ENCODE measurements around the gene HTRA1.

Gene HTRA1

GRCh38 chr10:122521011-122521410 is 59.7 kb downstream of the HTRA1 start:
- no peak for DNase-seq

GRCh38 chr10:122524811-122525210 is 63.5 kb downstream of the HTRA1 start:
- DNase-seq: no peak

GRCh38 chr10:122525788-122526187 is 64.4 kb downstream of the HTRA1 start:
- DNase-seq: peak in 1 of 6 experiments; percentile 1

GRCh38 chr10:122526892-122527291 is 65.5 kb downstream of the HTRA1 start:
- no peak for DNase-seq

GRCh38 chr10:122530177-122530576 is 68.8 kb downstream of the HTRA1 start:
- no peak for DNase-seq

GRCh38 chr10:122531261-122531660 is 69.9 kb downstream of the HTRA1 start:
- DNase-seq: no peak

- no peak for DNase-seq
Observed at GRCh38 chr10:122531939-122532338, 70.6 kb downstream of the HTRA1 start.

- no peak for DNase-seq
Observed at GRCh38 chr10:122532601-122533296, 71.4 kb downstream of the HTRA1 start.

- DNase-seq: no peak
Observed at GRCh38 chr10:122537545-122537944, 76.2 kb downstream of the HTRA1 start.

- peak in 2 of 6 experiments; percentile 5 to 9 for DNase-seq
Observed at GRCh38 chr10:122541541-122542002, 80.2 kb downstream of the HTRA1 start.

GRCh38 chr10:122543676-122544445 is 82.5 kb downstream of the HTRA1 start:
- no peak for DNase-seq

GRCh38 chr10:122544493-122544892 is 83.1 kb downstream of the HTRA1 start:
- DNase-seq: no peak

- no peak for DNase-seq
Observed at GRCh38 chr10:122546242-122546641, 84.9 kb downstream of the HTRA1 start.

- no peak for DNase-seq
Observed at GRCh38 chr10:122548407-122549085, 87.2 kb downstream of the HTRA1 start.

GRCh38 chr10:122549636-122550035 is 88.3 kb downstream of the HTRA1 start:
- DNase-seq: no peak

GRCh38 chr10:122550427-122550826 is 89.1 kb downstream of the HTRA1 start:
- DNase-seq: no peak

- DNase-seq: peak in 1 of 6 experiments; percentile 33
Observed at GRCh38 chr10:122550983-122551382, 89.6 kb downstream of the HTRA1 start.

GRCh38 chr10:122551450-122551849 is 90.1 kb downstream of the HTRA1 start:
- DNase-seq: peak in 1 of 6 experiments; percentile 33

GRCh38 chr10:122553341-122553740 is 92.0 kb downstream of the HTRA1 start:
- DNase-seq: no peak

- no peak for DNase-seq
Observed at GRCh38 chr10:122554131-122555036, 93.0 kb downstream of the HTRA1 start.

- DNase-seq: no peak
Observed at GRCh38 chr10:122555442-122555841, 94.1 kb downstream of the HTRA1 start.

- DNase-seq: no peak
Observed at GRCh38 chr10:122557516-122557915, 96.2 kb downstream of the HTRA1 start.
